Trophoblast cell (in vitro differentiated cells and primary cell): Measurements from ENCODE around the gene C19orf25.

Experiments
- DNase-seq, 2 donors: peaks; one replicate each; pipeline ENCODE4 v3.0.0-alpha.2; 2016
- H2AFZ ChIP-seq: 2 replicates; pipeline ENCODE4 v1.6.1; 2013; ENCODE audit warnings: low read length, moderate library complexity, mild to moderate bottlenecking; ENCODE audit not compliant: insufficient read depth, poor library complexity
- H2AK5ac ChIP-seq: 2 replicates; pipeline ENCODE4 v1.6.1; 2013; ENCODE audit warnings: mild to moderate bottlenecking, low read length
- H2BK120ac ChIP-seq: 2 replicates; pipeline ENCODE4 v1.6.1; 2013; ENCODE audit warnings: low read length, mild to moderate bottlenecking, moderate library complexity; ENCODE audit not compliant: insufficient read depth, poor library complexity
- H2BK12ac ChIP-seq: 2 replicates; pipeline ENCODE4 v1.6.1; 2013; ENCODE audit warnings: mild to moderate bottlenecking, low read length, moderate library complexity
- H2BK5ac ChIP-seq: 2 replicates; pipeline ENCODE4 v1.6.1; 2013; ENCODE audit warnings: low read length, low read depth, moderate library complexity, mild to moderate bottlenecking; ENCODE audit not compliant: poor library complexity
- H3K14ac ChIP-seq: 2 replicates; pipeline ENCODE4 v1.6.1; 2013; ENCODE audit warnings: mild to moderate bottlenecking, low read length
- H3K18ac ChIP-seq: 2 replicates; pipeline ENCODE4 v1.6.1; 2013; ENCODE audit warnings: mild to moderate bottlenecking, low read length
- H3K23ac ChIP-seq: 2 replicates; pipeline ENCODE4 v1.6.1; 2013; ENCODE audit warnings: low read length
- H3K27ac ChIP-seq: 2 replicates; pipeline ENCODE4 v1.5.1; 2013; ENCODE audit warnings: low read depth, mild to moderate bottlenecking, inconsistent platforms, low read length, moderate library complexity
- H3K27me3 ChIP-seq: 2 replicates; pipeline ENCODE4 v1.6.1; 2013; ENCODE audit warnings: inconsistent platforms, mild to moderate bottlenecking, low read length, moderate library complexity; ENCODE audit not compliant: insufficient read depth
- H3K36me3 ChIP-seq, 2 experiments: 1 replicate in 1 of 2; 2 replicates in 1 of 2; pipeline ENCODE4 v1.6.1; 2013; ENCODE audit warnings: low read length in 2 of 2, mild to moderate bottlenecking in 2 of 2, moderate library complexity in 1 of 2; ENCODE audit not compliant: insufficient read depth in 2 of 2, control insufficient read depth in 1 of 2
- H3K4ac ChIP-seq: 2 replicates; pipeline ENCODE4 v1.6.1; 2013; ENCODE audit warnings: low read depth, mild to moderate bottlenecking, low read length, moderate library complexity
- H3K4me1 ChIP-seq, 2 experiments: 1 replicate in 1 of 2; 2 replicates in 1 of 2; pipeline ENCODE4 v1.6.1; 2013; ENCODE audit warnings: low read length in 2 of 2, mild to moderate bottlenecking in 2 of 2, moderate library complexity in 1 of 2; ENCODE audit not compliant: insufficient read depth in 2 of 2, control insufficient read depth in 1 of 2
- H3K4me2 ChIP-seq: 2 replicates; pipeline ENCODE4 v1.6.1; 2013; ENCODE audit warnings: inconsistent platforms, mild to moderate bottlenecking, low read length, moderate library complexity
- H3K4me3 ChIP-seq: 2 replicates; pipeline ENCODE4 v1.5.1; 2013; ENCODE audit warnings: mild to moderate bottlenecking, low read depth, low read length, inconsistent platforms
- H3K79me1 ChIP-seq: one replicate; pipeline ENCODE4 v1.6.1; 2013; ENCODE audit warnings: low read length
- H3K79me2 ChIP-seq: 2 replicates; pipeline ENCODE4 v1.6.1; 2013; ENCODE audit warnings: low read length, mild to moderate bottlenecking; ENCODE audit not compliant: control insufficient read depth, insufficient read depth, poor library complexity
- H3K9ac ChIP-seq: 2 replicates; pipeline ENCODE4 v1.6.1; 2013; ENCODE audit warnings: mild to moderate bottlenecking, low read length
- H3K9me3 ChIP-seq: 2 replicates; pipeline ENCODE4 v1.6.1; 2013; ENCODE audit warnings: low read depth, mild to moderate bottlenecking, control low read depth, inconsistent platforms, low read length; ENCODE audit not compliant: insufficient read depth
- H4K12ac ChIP-seq: 2 replicates; pipeline ENCODE4 v1.6.1; 2013; ENCODE audit warnings: low read depth, mild to moderate bottlenecking, low read length, moderate library complexity
- H4K8ac ChIP-seq: 2 replicates; pipeline ENCODE4 v1.6.1; 2013; ENCODE audit warnings: low read depth, mild to moderate bottlenecking, low read length, moderate library complexity
- H4K91ac ChIP-seq: one replicate; pipeline ENCODE4 v1.6.1; 2013; ENCODE audit warnings: low read depth, mild to moderate bottlenecking, low read length, moderate library complexity
- WGBS: extraction: QIAGEN DNeasy Blood & Tissue Kit; methylation state at CpG from one replicate; pipeline ENCODE4 v1.1.7; 2013; ENCODE audit warnings: missing lambda C conversion rate; ENCODE audit not compliant: insufficient read length, insufficient coverage; ENCODE audit errors: extremely low coverage; 5-methylcytosine and 5-hydroxymethylcytosine counted together

The C19orf25 gene

GRCh38 chr19:1483131-1483978, 4.3 kb upstream of the C19orf25 start:
- peaks cover 7% of the 10 kb centered on the region for H3K9me3 ChIP-seq

GRCh38 chr19:1482361-1483130, 3.5 kb upstream of the C19orf25 start:
- no peak overlapping the region for H4K8ac ChIP-seq
- H3K4me2 ChIP-seq = no peak overlapping the region
- no peak overlapping the region for H2AFZ ChIP-seq
- H3K79me1 ChIP-seq = peaks cover 8% of the 10 kb centered on the region
- no peak overlapping the region for H3K14ac ChIP-seq
- H3K27ac ChIP-seq = no peak overlapping the region
- H3K36me3 ChIP-seq = no peaks in the 10 kb centered on the region
- no peak overlapping the region for H2BK5ac ChIP-seq
- H2AK5ac ChIP-seq = no peak overlapping the region
- WGBS = no CpG with 5 or more reads among the region's 37 CpGs
- H3K9me3 ChIP-seq = peaks cover 4% of the 10 kb centered on the region
- no peak for DNase-seq
- no peak overlapping the region for H3K4me3 ChIP-seq
- H2BK12ac ChIP-seq = no peak overlapping the region
- H3K79me2 ChIP-seq = peaks cover 4% of the 10 kb centered on the region
- H2BK120ac ChIP-seq = no peak overlapping the region
- H3K4me1 ChIP-seq = peaks cover 0 to 3% of the 10 kb centered on the region in 2 experiments
- H3K9ac ChIP-seq = no peak overlapping the region
- H3K23ac ChIP-seq = no peak overlapping the region
- H4K91ac ChIP-seq = no peak overlapping the region
- no peaks in the 10 kb centered on the region for H3K27me3 ChIP-seq
- no peak overlapping the region for H3K4ac ChIP-seq
- no peak overlapping the region for H4K12ac ChIP-seq
- no peak overlapping the region for H3K18ac ChIP-seq

More at GRCh38 chr19:1483131-1483978, 4.3 kb upstream of the C19orf25 start:
- no peaks in the 10 kb centered on the region for H3K27me3 ChIP-seq
- no peak overlapping the region for H2BK120ac ChIP-seq
- H3K4ac ChIP-seq = no peak overlapping the region
- no peak overlapping the region for H3K14ac ChIP-seq
- no peak overlapping the region for H2BK12ac ChIP-seq
- H3K27ac ChIP-seq = no peak overlapping the region
- no peak overlapping the region for H3K23ac ChIP-seq
- peaks cover 4% of the 10 kb centered on the region for H3K79me2 ChIP-seq
- no peak overlapping the region for H4K91ac ChIP-seq
- H3K36me3 ChIP-seq = no peaks in the 10 kb centered on the region
- no peak overlapping the region for H3K4me2 ChIP-seq
- no peak overlapping the region for H2AFZ ChIP-seq
- H4K8ac ChIP-seq = no peak overlapping the region
- no peak overlapping the region for H3K18ac ChIP-seq
- H2AK5ac ChIP-seq = no peak overlapping the region
- H2BK5ac ChIP-seq = no peak overlapping the region
- no CpG with 5 or more reads among the region's 77 CpGs for whole genome bisulfite sequencing
- no peak overlapping the region for H4K12ac ChIP-seq
- no peak for DNase-seq
- no peaks in the 10 kb centered on the region for H3K4me1 ChIP-seq
- no peak overlapping the region for H3K9ac ChIP-seq
- H3K79me1 ChIP-seq = peaks cover 8% of the 10 kb centered on the region
- H3K4me3 ChIP-seq = no peak overlapping the region

- Histone ChIP-seq H2BK12ac (no peak overlapping the region), H3K23ac (no peak overlapping the region), H2BK5ac (no peak overlapping the region), H4K8ac (no peak overlapping the region), H2BK120ac (no peak overlapping the region), H3K9ac (no peak overlapping the region), H2AFZ (no peak overlapping the region), H3K27ac (no peak overlapping the region), H3K4ac (no peak overlapping the region), H3K9me3 (peaks cover 4% of the 10 kb centered on the region), H3K36me3 (peaks cover 0 to 4% of the 10 kb centered on the region in 2 experiments), H3K4me1 (peaks cover 0 to 4% of the 10 kb centered on the region in 2 experiments), H2AK5ac (no peak overlapping the region), H3K4me3 (no peak overlapping the region), H3K79me2 (peaks cover 4% of the 10 kb centered on the region), H3K27me3 (no peaks in the 10 kb centered on the region), H4K91ac (no peak overlapping the region), H3K4me2 (no peak overlapping the region), H3K14ac (no peak overlapping the region), H4K12ac (no peak overlapping the region), H3K18ac (no peak overlapping the region), H3K79me1 (peaks cover 8% of the 10 kb centered on the region)
- DNase-seq = no peak
- no CpG with 5 or more reads among the region's 36 CpGs for WGBS
Measured at GRCh38 chr19:1481893-1482360, 2.9 kb upstream of the C19orf25 start.

- no peak overlapping the region for H3K18ac ChIP-seq
- peaks cover 0 to 4% of the 10 kb centered on the region in 2 experiments for H3K36me3 ChIP-seq
- no peak for DNase-seq
- no peak overlapping the region for H3K4me2 ChIP-seq
- H4K91ac ChIP-seq = no peak overlapping the region
- no peak overlapping the region for H3K4me3 ChIP-seq
- H2BK12ac ChIP-seq = no peak overlapping the region
- no peak overlapping the region for H2BK5ac ChIP-seq
- H3K79me2 ChIP-seq = peaks cover 4% of the 10 kb centered on the region
- H2AFZ ChIP-seq = no peak overlapping the region
- peaks cover 0 to 4% of the 10 kb centered on the region in 2 experiments for H3K4me1 ChIP-seq
- no peak overlapping the region for H3K27ac ChIP-seq
- no CpG with 5 or more reads among the region's 26 CpGs for WGBS
- no peak overlapping the region for H3K14ac ChIP-seq
- H3K9me3 ChIP-seq = no peaks in the 10 kb centered on the region
- H2AK5ac ChIP-seq = no peak overlapping the region
- H4K12ac ChIP-seq = no peak overlapping the region
- H2BK120ac ChIP-seq = no peak overlapping the region
- no peak overlapping the region for H4K8ac ChIP-seq
- H3K27me3 ChIP-seq = no peaks in the 10 kb centered on the region
- no peak overlapping the region for H3K23ac ChIP-seq
- no peak overlapping the region for H3K4ac ChIP-seq
- H3K9ac ChIP-seq = no peak overlapping the region
- peaks cover 8% of the 10 kb centered on the region for H3K79me1 ChIP-seq
Measured at GRCh38 chr19:1481224-1481892, 2.3 kb upstream of the C19orf25 start.
